Measurements from ENCODE around the gene TOR2A. TPM values are rescaled to one million over a fixed set of nuclear protein-coding genes. Genes with fewer than 3 reads are reported as not detected.
"Not testable (repeated sequence)": the region's sequence is repeated elsewhere in the genome, so short reads cannot be mapped to it uniquely, and the experiment has no call there.

Gene TOR2A
- total RNA-seq, 1 donor from 2014 or later: 13.0 TPM

DNA sequence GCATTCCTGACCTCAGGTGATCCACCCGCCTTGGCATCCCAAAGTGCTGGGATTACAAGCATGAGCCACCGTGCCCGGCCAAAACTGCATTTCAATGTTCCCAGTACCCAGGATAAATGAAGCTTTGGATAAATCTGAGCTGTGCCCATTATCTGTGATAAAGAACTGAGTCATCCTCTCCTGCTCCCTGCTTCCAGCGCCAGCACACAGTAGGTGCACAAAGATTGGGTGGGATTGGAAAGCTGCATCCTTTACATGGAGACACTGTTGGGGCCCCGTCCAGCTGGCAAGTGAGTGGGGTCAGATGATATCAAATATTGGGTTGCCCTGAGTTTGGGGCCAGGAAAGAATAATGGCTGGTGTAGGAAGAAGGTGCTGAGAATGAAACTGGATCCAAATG lies 26.0 kb upstream of the TOR2A start:
- no peak overlapping the region for H3K4me3 ChIP-seq (ENCODE audit: low read depth, low read length)
- DNase-seq (ENCODE audit: low read depth): no peak
- TF ChIP-seq CTCF (conservative IDR thresholded peaks at IDR 0.05; ENCODE audit: low read depth, low read length): no peak

- no peak overlapping the region for H3K4me3 ChIP-seq (ENCODE audit: low read depth, low read length)
- DNase-seq (ENCODE audit: low read depth): no peak
Measured at GRCh38 chr9:127758843-127759242, 23.7 kb upstream of the TOR2A start.

DNA sequence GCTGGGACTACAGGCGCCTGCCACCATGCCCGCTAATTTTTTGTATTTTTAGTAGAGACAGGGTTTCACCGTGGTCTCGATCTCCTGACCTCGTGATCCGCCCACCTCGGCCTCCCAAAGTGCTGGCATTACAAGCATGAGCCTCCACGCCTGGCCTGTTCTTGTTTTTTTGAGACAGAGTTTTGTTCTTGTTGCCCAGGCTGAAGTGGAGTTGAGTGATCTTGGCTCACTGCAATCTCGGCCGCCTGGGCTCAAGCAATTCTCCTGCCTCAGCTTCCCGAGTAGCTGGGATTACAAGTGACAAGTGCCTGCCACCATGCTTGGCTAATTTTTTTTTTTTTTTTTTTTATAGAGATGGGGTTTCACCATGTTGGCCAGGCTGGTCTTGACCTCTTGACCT lies 21.7 kb upstream of the TOR2A start:
- H3K4me3 ChIP-seq (ENCODE audit: low read depth, low read length); DNase-seq (ENCODE audit: low read depth): not testable (repeated sequence)

More at GRCh38 chr9:127758843-127759242, 23.7 kb upstream of the TOR2A start:
- TF ChIP-seq CTCF (conservative IDR thresholded peaks at IDR 0.05; ENCODE audit: low read depth, low read length): no peak

- no peak overlapping the region for H3K4me3 ChIP-seq (ENCODE audit: low read depth, low read length)
- TF ChIP-seq CTCF (conservative IDR thresholded peaks at IDR 0.05; ENCODE audit: low read depth, low read length): no peak
- no peak for DNase-seq (ENCODE audit: low read depth)
Measured at GRCh38 chr9:127756233-127756632, 21.1 kb upstream of the TOR2A start.

DNA sequence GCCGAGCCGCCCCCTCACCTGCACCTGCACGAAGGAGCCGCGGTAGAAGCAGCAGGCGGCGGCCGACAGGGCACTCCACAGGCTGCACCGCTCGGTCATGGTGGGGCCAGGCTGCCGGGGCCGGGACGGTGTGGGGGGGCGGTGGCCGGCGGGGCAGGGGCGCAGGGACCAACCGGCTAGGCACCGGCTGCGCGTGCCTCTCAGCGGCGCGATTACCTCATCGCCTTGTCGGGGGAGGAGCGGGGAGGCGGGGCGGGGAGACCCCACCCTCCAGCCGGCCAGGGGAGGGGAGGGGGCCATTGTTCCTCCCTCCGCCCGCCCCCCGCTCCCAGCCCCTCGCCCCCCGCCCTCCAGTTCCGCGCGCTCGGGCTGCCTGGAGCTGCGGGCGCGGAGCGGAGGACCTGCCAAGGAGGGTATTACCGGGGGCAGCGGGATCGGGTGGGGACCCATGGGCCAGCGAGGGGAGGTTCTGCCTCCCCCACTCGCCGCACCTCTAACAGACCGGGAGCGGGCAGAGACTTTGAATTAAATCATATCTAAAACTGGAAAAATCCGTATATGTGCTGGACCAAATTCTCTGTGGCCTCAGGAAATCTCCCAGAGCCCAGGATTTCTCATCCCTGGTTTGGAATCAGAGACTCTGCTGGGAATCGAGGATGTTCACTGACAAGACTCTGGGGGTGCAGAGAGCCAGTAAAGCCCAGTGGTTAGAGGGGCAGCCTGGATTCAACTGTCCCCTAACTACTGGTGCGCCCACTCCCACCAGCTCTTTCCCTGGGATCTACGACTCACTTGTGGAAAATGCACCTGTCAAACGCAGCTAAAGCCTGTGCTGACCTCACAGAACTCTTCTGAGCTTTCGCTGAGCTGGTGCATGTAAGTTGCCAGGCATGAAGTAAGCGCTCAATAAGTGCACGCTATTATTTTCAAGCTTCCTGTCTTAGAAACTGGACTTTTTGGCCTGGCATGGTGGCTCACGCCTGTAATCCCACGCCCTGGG lies 20.3 kb upstream of the TOR2A start:
- no peak overlapping the region for H3K4me3 ChIP-seq (ENCODE audit: low read depth, low read length)
- TF ChIP-seq CTCF (conservative IDR thresholded peaks at IDR 0.05; ENCODE audit: low read depth, low read length): no peak
- no peak for DNase-seq (ENCODE audit: low read depth)

DNA sequence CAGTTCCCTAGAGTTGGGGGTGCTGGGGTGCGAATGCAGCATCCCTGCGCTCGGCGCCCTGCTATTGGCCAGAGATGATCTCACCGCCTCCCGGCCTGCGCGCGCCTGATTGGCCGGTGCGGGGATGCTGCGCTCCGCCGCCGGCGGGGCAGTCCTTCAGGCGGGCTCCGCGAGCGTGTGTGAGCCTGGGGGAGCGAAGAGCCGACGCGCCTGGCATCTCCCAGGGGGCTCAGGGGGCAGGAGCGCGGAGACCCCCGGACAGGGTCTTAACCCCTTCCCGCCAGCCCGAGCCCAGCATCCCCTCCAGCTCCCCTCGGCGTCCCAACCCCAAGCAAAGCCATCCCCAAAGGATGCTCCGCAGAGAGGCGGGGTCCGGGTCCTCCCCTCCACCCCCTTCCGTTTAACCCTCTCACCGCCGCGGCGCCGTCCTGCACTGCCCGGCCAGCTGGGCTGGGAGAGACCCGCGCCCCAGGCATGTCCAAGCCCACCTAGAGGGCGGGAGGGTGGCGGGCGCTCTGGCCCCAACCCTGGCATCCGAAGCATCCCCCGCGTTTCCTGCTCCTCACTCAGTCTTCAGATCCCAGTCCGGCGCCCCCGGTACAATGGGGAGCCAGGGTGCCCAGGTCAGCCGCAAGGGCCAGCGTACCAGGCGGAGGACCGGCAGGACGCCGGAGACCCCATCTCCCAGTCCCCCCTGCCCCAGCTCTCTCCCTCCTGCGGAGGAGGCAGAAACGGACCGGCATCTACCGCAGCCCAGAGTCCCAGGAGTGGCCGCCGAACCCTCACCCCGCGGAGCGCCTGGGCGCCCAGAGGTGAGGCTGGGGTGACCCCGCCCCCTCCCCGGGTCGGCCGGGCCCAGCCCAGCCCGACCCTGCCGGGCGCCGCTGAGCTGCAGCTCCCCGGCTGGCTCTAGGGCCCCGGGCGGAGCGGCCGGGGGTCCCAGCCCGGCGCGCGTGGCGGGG lies 19.3 kb upstream of the TOR2A start:
- TF ChIP-seq CTCF (conservative IDR thresholded peaks at IDR 0.05; ENCODE audit: low read depth, low read length): no peak

DNA sequence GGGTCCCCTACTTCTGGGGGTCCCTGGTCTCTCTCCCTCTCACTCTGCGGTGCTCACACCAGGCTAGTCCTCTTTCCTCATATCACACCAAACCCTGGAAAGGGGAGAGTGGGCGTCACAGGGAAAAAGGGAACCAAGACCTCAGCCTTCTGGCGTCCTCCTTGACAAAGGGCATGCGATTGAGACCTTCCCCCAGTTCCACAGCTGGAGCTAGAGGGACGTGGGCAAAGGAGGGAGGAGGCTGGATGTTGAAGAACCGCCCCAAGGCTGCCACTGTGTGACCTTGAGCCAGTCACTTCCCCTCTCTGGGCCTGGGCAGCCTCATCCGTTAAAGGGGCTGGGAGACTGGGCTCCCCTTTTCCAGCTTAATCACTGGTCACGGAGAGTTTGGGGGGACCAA lies 18.5 kb upstream of the TOR2A start:
- no peak overlapping the region for H3K4me3 ChIP-seq (ENCODE audit: low read depth, low read length)
- no peak for DNase-seq (ENCODE audit: low read depth)
- no peak for TF ChIP-seq CTCF (conservative IDR thresholded peaks at IDR 0.05; ENCODE audit: low read depth, low read length)

More for the DNA sequence above, 19.3 kb upstream of the TOR2A start:
- no peak for DNase-seq (ENCODE audit: low read depth)
- no peak overlapping the region for H3K4me3 ChIP-seq (ENCODE audit: low read depth, low read length)
